Breast epithelium (tissue), 4 donors: ENCODE measurements around the gene GNL3. TPM values are rescaled to one million over a fixed set of nuclear protein-coding genes. Genes with fewer than 3 reads are reported as not detected.

Experiments
- DNase-seq, 2 donors: peaks; one replicate each; pipeline ENCODE4 v3.0.0-alpha.2; 2019; ENCODE audit warnings: low spot score in 2 of 2
- H3K27ac ChIP-seq, 2 donors: fragments of 200-600 bp; sonication (generic) in 1 of 2; one replicate each; pipeline ENCODE4 v1.5.1; 2016 to 2019; ENCODE audit warnings: mild to moderate bottlenecking in 1 of 2
- H3K27me3 ChIP-seq, 2 donors: fragments of 200-600 bp; sonication (generic) in 1 of 2; one replicate each; pipeline versions ENCODE4 v1.5.1 to v1.6.0; 2017 to 2019; ENCODE audit warnings: control low read depth in 1 of 2, mild to moderate bottlenecking in 1 of 2
- H3K36me3 ChIP-seq: fragments of 200-600 bp; one replicate; pipeline ENCODE4 v1.5.1; 2019
- H3K4me1 ChIP-seq, 2 donors: fragments of 200-600 bp; sonication (generic); one replicate each; pipeline ENCODE4 v1.5.1; 2016 to 2019; ENCODE audit warnings: control low read depth in 1 of 2
- H3K4me3 ChIP-seq, 3 donors: fragments of 200-600 bp; sonication (generic); 1 replicate in 2 of 3; 2 replicates in 1 of 3; pipeline ENCODE4 v1.5.1; 2016 to 2019; ENCODE audit warnings: mild to moderate bottlenecking in 3 of 3, moderate library complexity in 2 of 3
- H3K9me3 ChIP-seq, 2 donors: fragments of 200-600 bp; sonication (generic) in 1 of 2; one replicate each; pipeline ENCODE4 v1.5.1; 2016 to 2019; ENCODE audit warnings: control low read depth in 1 of 2
- CTCF ChIP-seq, 3 donors: fragments of 450-650 bp; IDR thresholded peaks; one replicate each; pipeline ENCODE4 v1.5.1; 2016 to 2017; ENCODE audit warnings: antibody characterized with exemption in 3 of 3, mild to moderate bottlenecking in 3 of 3, moderate library complexity in 3 of 3
- POLR2A ChIP-seq: fragments of 450-650 bp; IDR thresholded peaks from one replicate; pipeline ENCODE4 v1.6.1; 2016; ENCODE audit warnings: antibody characterized with exemption, mild to moderate bottlenecking, moderate library complexity
- POLR2AphosphoS5 ChIP-seq, 3 donors: sonication (generic); formaldehyde crosslinking; IDR thresholded peaks; one replicate each; pipeline ENCODE4 v1.6.1; 2017; ENCODE audit warnings: antibody characterized with exemption in 3 of 3
- intact Hi-C: fragments of 100-400 bp; cut with DNase I; formaldehyde crosslinking; loops from one replicate; pipeline ENCODE4 v1.15.1; 2023; ENCODE audit warnings: low total_unique reads
- total RNA-seq, 3 donors: library from RNA; depleted of rRNA; stranded (reverse); fragments of >200 nt; gene quantifications; one replicate each; pipeline ENCODE4 v1.1.0, GENCODE V29; 2016

GNL3 gene
- total RNA-seq, 3 donors from 2014 or later, result 57.3 to 137 (median 126) TPM

GRCh38 chr3:52694528-52695189 lies 8.8 kb downstream of the GNL3 start:
- Histone ChIP-seq H3K36me3 (no peaks in the 10 kb centered on the region), H3K4me3 (no peak overlapping the region), H3K4me1 (no peaks in the 10 kb centered on the region), H3K9me3 (no peaks in the 10 kb centered on the region), H3K27ac (peak overlapping the region in 1 of 2 donors; percentile 18), H3K27me3 (no peaks in the 10 kb centered on the region)
- no peak for DNase-seq
- intact Hi-C loops, result no loop called here
- TF ChIP-seq POLR2AphosphoS5 (IDR thresholded peaks at IDR 0.05), result no peak
- no peak for TF ChIP-seq POLR2A
- no peak for TF ChIP-seq CTCF (IDR thresholded peaks at IDR 0.05)

GRCh38 chr3:52695798-52696671 lies 10.2 kb downstream of the GNL3 start:
- Histone ChIP-seq H3K36me3 (no peaks in the 10 kb centered on the region), H3K4me1 (no peaks in the 10 kb centered on the region), H3K4me3 (no peak overlapping the region), H3K27me3 (no peaks in the 10 kb centered on the region), H3K27ac (no peak overlapping the region), H3K9me3 (no peaks in the 10 kb centered on the region)
- DNase-seq, result no peak
- TF ChIP-seq CTCF (IDR thresholded peaks at IDR 0.05), result no peak
- no peak for TF ChIP-seq POLR2A
- TF ChIP-seq POLR2AphosphoS5 (IDR thresholded peaks at IDR 0.05), result no peak
- intact Hi-C loops, result no loop called here

GRCh38 chr3:52696830-52697631 lies 11.2 kb downstream of the GNL3 start:
- no peak overlapping the region for H3K4me3 ChIP-seq
- H3K27me3 ChIP-seq, result no peaks in the 10 kb centered on the region
- no peaks in the 10 kb centered on the region for H3K4me1 ChIP-seq
- no peaks in the 10 kb centered on the region for H3K36me3 ChIP-seq
- no peaks in the 10 kb centered on the region for H3K9me3 ChIP-seq
- intact Hi-C loops, result no loop called here
- DNase-seq, result no peak
- TF ChIP-seq POLR2A, result no peak
- no peak overlapping the region for H3K27ac ChIP-seq

- intact Hi-C loops, result no loop called here
- Histone ChIP-seq H3K27ac (no peak overlapping the region), H3K9me3 (no peaks in the 10 kb centered on the region), H3K4me3 (no peak overlapping the region), H3K27me3 (no peaks in the 10 kb centered on the region), H3K36me3 (no peaks in the 10 kb centered on the region), H3K4me1 (no peaks in the 10 kb centered on the region)
- no peak for DNase-seq
- no peak for TF ChIP-seq POLR2AphosphoS5 (IDR thresholded peaks at IDR 0.05)
These were observed 11.8 kb downstream of the GNL3 start for GRCh38 chr3:52697632-52697965.

- DNase-seq, result no peak
- intact Hi-C loops, result loop anchor here (10.0 kb wide), 1 partner anchor 169 kb away; the partner anchor contains the start of genes NT5DC2 and UQCC5
These were observed 17.5 kb downstream of the GNL3 start for GRCh38 chr3:52703341-52703740.

More at GRCh38 chr3:52703341-52703740, 17.5 kb downstream of the GNL3 start:
- peaks cover 0 to 24% of the 10 kb centered on the region in 2 donors for H3K4me1 ChIP-seq
- H3K4me3 ChIP-seq, result no peak overlapping the region
- H3K9me3 ChIP-seq, result no peaks in the 10 kb centered on the region
- peak overlapping the region; percentile 22 to 67 for H3K27ac ChIP-seq
- TF ChIP-seq POLR2A, result no peak
- no peak for TF ChIP-seq POLR2AphosphoS5 (IDR thresholded peaks at IDR 0.05)
- TF ChIP-seq CTCF (IDR thresholded peaks at IDR 0.05), result no peak
- H3K36me3 ChIP-seq, result no peaks in the 10 kb centered on the region
- no peaks in the 10 kb centered on the region for H3K27me3 ChIP-seq
